ENCODE measurements around the gene MYOZ1. TPM values are rescaled to one million over a fixed set of nuclear protein-coding genes. Genes with fewer than 3 reads are reported as not detected.

Gene MYOZ1
- total RNA-seq, 2 donors from 2014 or later: not detected

- peaks cover 12% of the 10 kb centered on the region for H3K4me1 Mint-ChIP-seq (ENCODE audit: low read depth)
- no peaks in the 10 kb centered on the region for H3K27me3 Mint-ChIP-seq (ENCODE audit: low read depth)
- no peaks in the 10 kb centered on the region for H3K36me3 Mint-ChIP-seq (ENCODE audit: insufficient read depth in 2 of 2)
- DNase-seq (no peak), ATAC-seq (replicated peaks in 1 of 2) (no peak)
- H3K27ac Mint-ChIP-seq: no peak overlapping the region
- H3K9me3 Mint-ChIP-seq: no peaks in the 10 kb centered on the region
- H3K4me3 Mint-ChIP-seq: no peak overlapping the region
These were observed 14.1 kb upstream of the MYOZ1 start for GRCh38 chr10:73655257-73655989.

GRCh38 chr10:73653701-73654100 is 12.4 kb upstream of the MYOZ1 start:
- Mint-ChIP-seq H3K27ac (no peak overlapping the region), H3K36me3 (ENCODE audit: insufficient read depth in 2 of 2) (no peaks in the 10 kb centered on the region), H3K4me3 (no peak overlapping the region), H3K27me3 (ENCODE audit: low read depth) (no peaks in the 10 kb centered on the region), H3K4me1 (ENCODE audit: low read depth) (peaks cover 16% of the 10 kb centered on the region), H3K9me3 (no peaks in the 10 kb centered on the region)
- no peak for DNase-seq
- no peak for ATAC-seq (replicated peaks in 1 of 2)

- Mint-ChIP-seq H3K27ac (no peak overlapping the region), H3K36me3 (ENCODE audit: insufficient read depth in 2 of 2) (no peaks in the 10 kb centered on the region), H3K9me3 (no peaks in the 10 kb centered on the region), H3K4me1 (ENCODE audit: low read depth) (peaks cover 16% of the 10 kb centered on the region), H3K27me3 (ENCODE audit: low read depth) (no peaks in the 10 kb centered on the region), H3K4me3 (no peak overlapping the region)
- DNase-seq (no peak), ATAC-seq (replicated peaks in 1 of 2) (no peak)
These were observed 11.9 kb upstream of the MYOZ1 start for GRCh38 chr10:73653195-73653594.

- peak; percentile 68 to 72 for ATAC-seq (replicated peaks in 1 of 2)
- Mint-ChIP-seq H3K36me3 (ENCODE audit: insufficient read depth in 2 of 2) (no peaks in the 10 kb centered on the region), H3K4me3 (no peak overlapping the region), H3K4me1 (ENCODE audit: low read depth) (peaks cover 14% of the 10 kb centered on the region), H3K27me3 (ENCODE audit: low read depth) (no peaks in the 10 kb centered on the region), H3K27ac (no peak overlapping the region), H3K9me3 (no peaks in the 10 kb centered on the region)
- DNase-seq: no peak
These were observed 9.5 kb upstream of the MYOZ1 start for GRCh38 chr10:73650537-73651331.

- Mint-ChIP-seq H3K4me3 (no peak overlapping the region), H3K36me3 (ENCODE audit: insufficient read depth in 2 of 2) (no peaks in the 10 kb centered on the region), H3K27me3 (ENCODE audit: low read depth) (no peaks in the 10 kb centered on the region), H3K4me1 (ENCODE audit: low read depth) (peaks cover 13% of the 10 kb centered on the region), H3K9me3 (no peaks in the 10 kb centered on the region), H3K27ac (no peak overlapping the region)
- DNase-seq: no peak
- ATAC-seq (replicated peaks in 1 of 2): no peak
These were observed 8.7 kb upstream of the MYOZ1 start for GRCh38 chr10:73649876-73650536.

GRCh38 chr10:73648975-73649829 is 7.9 kb upstream of the MYOZ1 start:
- no peaks in the 10 kb centered on the region for H3K36me3 Mint-ChIP-seq (ENCODE audit: insufficient read depth in 2 of 2)

GRCh38 chr10:73647875-73648651 is 6.8 kb upstream of the MYOZ1 start:
- Mint-ChIP-seq H3K4me1 (ENCODE audit: low read depth) (peaks cover 25% of the 10 kb centered on the region), H3K4me3 (peak overlapping the region; percentile 78), H3K27me3 (ENCODE audit: low read depth) (no peaks in the 10 kb centered on the region), H3K36me3 (ENCODE audit: insufficient read depth in 2 of 2) (no peaks in the 10 kb centered on the region), H3K9me3 (no peaks in the 10 kb centered on the region), H3K27ac (no peak overlapping the region)
- DNase-seq: peak in 1 of 2 donors; percentile 9
- peak; percentile 5 to 17 for ATAC-seq (replicated peaks in 1 of 2)

More at GRCh38 chr10:73648975-73649829, 7.9 kb upstream of the MYOZ1 start:
- no peak for ATAC-seq (replicated peaks in 1 of 2)
- Mint-ChIP-seq H3K9me3 (no peaks in the 10 kb centered on the region), H3K27ac (no peak overlapping the region), H3K4me1 (ENCODE audit: low read depth) (peaks cover 21% of the 10 kb centered on the region), H3K27me3 (ENCODE audit: low read depth) (no peaks in the 10 kb centered on the region), H3K4me3 (peak overlapping the region in 1 of 2 donors; percentile 20)
- no peak for DNase-seq

- Mint-ChIP-seq H3K4me1 (ENCODE audit: low read depth) (peaks cover 25% of the 10 kb centered on the region), H3K36me3 (ENCODE audit: insufficient read depth in 2 of 2) (no peaks in the 10 kb centered on the region), H3K4me3 (peak overlapping the region; percentile 78), H3K9me3 (no peaks in the 10 kb centered on the region), H3K27me3 (ENCODE audit: low read depth) (no peaks in the 10 kb centered on the region), H3K27ac (no peak overlapping the region)
- DNase-seq: peak in 1 of 2 donors; percentile 31
- ATAC-seq (replicated peaks in 1 of 2): peak; percentile 23 to 40
These were observed 6.1 kb upstream of the MYOZ1 start for GRCh38 chr10:73647211-73647874.

- no peaks in the 10 kb centered on the region for H3K9me3 Mint-ChIP-seq
- DNase-seq (no peak), ATAC-seq (replicated peaks in 1 of 2) (no peak)
- no peaks in the 10 kb centered on the region for H3K27me3 Mint-ChIP-seq (ENCODE audit: low read depth)
- H3K36me3 Mint-ChIP-seq (ENCODE audit: insufficient read depth in 2 of 2): no peaks in the 10 kb centered on the region
- peaks cover 25% of the 10 kb centered on the region for H3K4me1 Mint-ChIP-seq (ENCODE audit: low read depth)
- no peak overlapping the region for H3K27ac Mint-ChIP-seq
- peak overlapping the region in 1 of 2 donors; percentile 62 for H3K4me3 Mint-ChIP-seq
These were observed 5.3 kb upstream of the MYOZ1 start for GRCh38 chr10:73646598-73647041.

- Mint-ChIP-seq H3K27ac (no peak overlapping the region), H3K36me3 (ENCODE audit: insufficient read depth in 2 of 2) (no peaks in the 10 kb centered on the region), H3K9me3 (no peaks in the 10 kb centered on the region), H3K4me3 (no peak overlapping the region), H3K27me3 (ENCODE audit: low read depth) (no peaks in the 10 kb centered on the region), H3K4me1 (ENCODE audit: low read depth) (peaks cover 18% of the 10 kb centered on the region)
- no peak for DNase-seq
- no peak for ATAC-seq (replicated peaks in 1 of 2)
These were observed 4.0 kb upstream of the MYOZ1 start for GRCh38 chr10:73645251-73645650.

GRCh38 chr10:73644767-73645166 is 3.5 kb upstream of the MYOZ1 start:
- no peaks in the 10 kb centered on the region for H3K36me3 Mint-ChIP-seq (ENCODE audit: insufficient read depth in 2 of 2)
- no peak for DNase-seq
- peak overlapping the region; percentile 5 to 32 for H3K4me3 Mint-ChIP-seq
- no peak overlapping the region for H3K27ac Mint-ChIP-seq
- no peaks in the 10 kb centered on the region for H3K9me3 Mint-ChIP-seq
- H3K27me3 Mint-ChIP-seq (ENCODE audit: low read depth): peaks cover 2% of the 10 kb centered on the region
- H3K4me1 Mint-ChIP-seq (ENCODE audit: low read depth): peaks cover 16% of the 10 kb centered on the region
- peak; percentile 56 to 67 for ATAC-seq (replicated peaks in 1 of 2)

All from activated T-cell treated with anti-CD3 and anti-CD28 coated beads, Interleukin-2, amount 50 U/mL, for 72 hours (primary cell).